Peyer's patch (tissue), 4 donors: Measurements from ENCODE around the gene NDUFA11. TPM values are rescaled to one million over a fixed set of nuclear protein-coding genes. Genes with fewer than 3 reads are reported as not detected.

ENCODE experiments used
- DNase-seq, 3 donors: peaks; one replicate each; pipeline ENCODE4 v3.0.0-alpha.2; 2017 to 2019
- H3K27ac ChIP-seq, 4 donors: fragments of 200-600 bp; sonication (generic); one replicate each; pipeline ENCODE4 v1.5.1; 2016 to 2019
- H3K27me3 ChIP-seq, 2 donors: fragments of 200-600 bp; sonication (generic); one replicate each; pipeline ENCODE4 v1.5.1; 2019
- H3K36me3 ChIP-seq, 3 donors: fragments of 200-600 bp; sonication (generic); one replicate each; pipeline ENCODE4 v1.5.1; 2016 to 2019
- H3K4me1 ChIP-seq, 4 donors: fragments of 200-600 bp; sonication (generic); one replicate each; pipeline ENCODE4 v1.5.1; 2016 to 2019
- H3K4me3 ChIP-seq, 4 donors: fragments of 200-600 bp; sonication (generic); 1 replicate in 3 of 4; 2 replicates in 1 of 4; pipeline ENCODE4 v1.5.1; 2016 to 2019; ENCODE audit warnings: mild to moderate bottlenecking in 1 of 4
- H3K9me3 ChIP-seq, 4 donors: fragments of 200-600 bp; sonication (generic); one replicate each; pipeline ENCODE4 v1.5.1; 2016 to 2019; ENCODE audit warnings: mild to moderate bottlenecking in 1 of 4
- CTCF ChIP-seq, 6 experiments: fragments of 450-650 bp in 4 of 6; fragments of 200-600 bp in 2 of 6; sonication (generic) in 1 of 6; IDR thresholded peaks; one replicate each; pipeline ENCODE4 v1.5.1; 2017 to 2019; ENCODE audit warnings: antibody characterized with exemption in 6 of 6, mild to moderate bottlenecking in 3 of 6, moderate library complexity in 1 of 6
- POLR2A ChIP-seq, 2 donors: fragments of 450-650 bp; IDR thresholded peaks; one replicate each; pipeline ENCODE4 v1.5.1; 2017; ENCODE audit warnings: antibody characterized with exemption in 2 of 2, mild to moderate bottlenecking in 2 of 2, moderate library complexity in 2 of 2
- total RNA-seq, 4 donors: library from RNA; depleted of rRNA; stranded (reverse); fragments of >200 nt; gene quantifications; one replicate each; pipeline ENCODE4 v1.1.0, GENCODE V29; 2016

Gene NDUFA11
- total RNA-seq, 4 donors from 2014 or later: 101 to 194 (median 169) TPM

GRCh38 chr19:5934774-5935472 lies 31.3 kb upstream of the NDUFA11 start:
- Histone ChIP-seq H3K27me3 (no peaks in the 10 kb centered on the region), H3K36me3 (peaks cover 0 to 70% (median 0%) of the 10 kb centered on the region in 3 donors), H3K4me1 (peaks cover 0 to 8% (median 0%) of the 10 kb centered on the region in 4 donors), H3K9me3 (no peaks in the 10 kb centered on the region), H3K27ac (peak overlapping the region in 3 of 4 donors; percentile 27 to 62 (median 34)), H3K4me3 (no peak overlapping the region)
- TF ChIP-seq CTCF (IDR thresholded peaks at IDR 0.05) (no peak), POLR2A (IDR thresholded peaks at IDR 0.05) (no peak)
- no peak for DNase-seq

- TF ChIP-seq CTCF (IDR thresholded peaks at IDR 0.05) (no peak), POLR2A (IDR thresholded peaks at IDR 0.05) (no peak)
- Histone ChIP-seq H3K9me3 (no peaks in the 10 kb centered on the region), H3K36me3 (peaks cover 0 to 68% (median 0%) of the 10 kb centered on the region in 3 donors), H3K4me1 (peaks cover 0 to 8% (median 0%) of the 10 kb centered on the region in 4 donors), H3K27me3 (no peaks in the 10 kb centered on the region), H3K27ac (peak overlapping the region in 1 of 4 donors; percentile 62), H3K4me3 (no peak overlapping the region)
- DNase-seq: no peak
Measured at GRCh38 chr19:5934069-5934401, 30.4 kb upstream of the NDUFA11 start.

- Histone ChIP-seq H3K9me3 (no peaks in the 10 kb centered on the region), H3K27me3 (no peaks in the 10 kb centered on the region), H3K36me3 (peaks cover 0 to 68% (median 0%) of the 10 kb centered on the region in 3 donors), H3K4me1 (peaks cover 0 to 8% (median 0%) of the 10 kb centered on the region in 4 donors), H3K27ac (peak overlapping the region in 1 of 4 donors; percentile 62), H3K4me3 (no peak overlapping the region)
- no peak for DNase-seq
- TF ChIP-seq CTCF (IDR thresholded peaks at IDR 0.05): no peak
- no peak for TF ChIP-seq POLR2A (IDR thresholded peaks at IDR 0.05)
Measured at GRCh38 chr19:5933391-5934068, 29.9 kb upstream of the NDUFA11 start.

- Histone ChIP-seq H3K27me3 (no peaks in the 10 kb centered on the region), H3K27ac (peak overlapping the region in 1 of 4 donors; percentile 62), H3K36me3 (peaks cover 0 to 75% (median 0%) of the 10 kb centered on the region in 3 donors), H3K4me1 (peaks cover 0 to 8% (median 0%) of the 10 kb centered on the region in 4 donors), H3K9me3 (no peaks in the 10 kb centered on the region), H3K4me3 (no peak overlapping the region)
- no peak for DNase-seq
- TF ChIP-seq POLR2A (IDR thresholded peaks at IDR 0.05) (no peak), CTCF (IDR thresholded peaks at IDR 0.05) (no peak)
Measured at GRCh38 chr19:5932609-5933262, 29.1 kb upstream of the NDUFA11 start.

GRCh38 chr19:5932146-5932545 lies 28.6 kb upstream of the NDUFA11 start:
- peaks cover 0 to 11% (median 0%) of the 10 kb centered on the region in 4 donors for H3K4me1 ChIP-seq
- TF ChIP-seq POLR2A (IDR thresholded peaks at IDR 0.05) (no peak), CTCF (IDR thresholded peaks at IDR 0.05) (no peak)
- no peak for DNase-seq
- no peak overlapping the region for H3K4me3 ChIP-seq
- peak overlapping the region in 1 of 4 donors; percentile 22 for H3K27ac ChIP-seq
- peaks cover 0 to 76% (median 0%) of the 10 kb centered on the region in 3 donors for H3K36me3 ChIP-seq
- no peaks in the 10 kb centered on the region for H3K9me3 ChIP-seq
- no peaks in the 10 kb centered on the region for H3K27me3 ChIP-seq
